Upper lobe of left lung (tissue), 6 donors: ENCODE measurements around the gene OPCML. TPM values are rescaled to one million over a fixed set of nuclear protein-coding genes. Genes with fewer than 3 reads are reported as not detected.

Experiments
- ATAC-seq, 2 donors: fragments of 200-7000 bp; cut with Tn5 transposase; one replicate each; pipeline ENCODE4 v1.9.1; 2022; ENCODE audit warnings: mild to moderate bottlenecking in 2 of 2, moderate library complexity in 2 of 2; ENCODE audit not compliant: low FRiP score in 2 of 2
- DNase-seq, 2 donors: peaks; one replicate each; pipeline ENCODE4 v3.0.0-alpha.2; 2019 to 2020
- H3K27ac ChIP-seq, 4 donors: fragments of 200-600 bp; sonication (generic); one replicate each; pipeline ENCODE4 v1.5.1; 2016 to 2019
- H3K27me3 ChIP-seq, 4 donors: fragments of 200-600 bp; sonication (generic); one replicate each; pipeline ENCODE4 v1.5.1; 2017 to 2019
- H3K36me3 ChIP-seq, 4 donors: fragments of 200-600 bp; sonication (generic); one replicate each; pipeline ENCODE4 v1.5.1; 2016 to 2019
- H3K4me1 ChIP-seq, 4 donors: fragments of 200-600 bp; sonication (generic); one replicate each; pipeline ENCODE4 v1.5.1; 2018 to 2019
- H3K4me3 ChIP-seq, 4 donors: fragments of 200-600 bp; sonication (generic); one replicate each; pipeline ENCODE4 v1.5.1; 2017 to 2019; ENCODE audit warnings: mild to moderate bottlenecking in 2 of 4, moderate library complexity in 1 of 4
- H3K9me3 ChIP-seq, 4 donors: fragments of 200-600 bp; sonication (generic); one replicate each; pipeline ENCODE4 v1.5.1; 2018 to 2019
- EP300 ChIP-seq, 4 donors: sonication (generic); formaldehyde crosslinking; IDR thresholded peaks; one replicate each; pipeline ENCODE4 v1.5.1; 2017; ENCODE audit warnings: antibody characterized with exemption in 4 of 4, control low read depth in 2 of 4
- POLR2A ChIP-seq, 4 donors: fragments of 450-650 bp; IDR thresholded peaks; one replicate each; pipeline ENCODE4 v1.5.1; 2016 to 2017; ENCODE audit warnings: antibody characterized with exemption in 4 of 4, mild to moderate bottlenecking in 2 of 4
- POLR2AphosphoS5 ChIP-seq, 2 donors: sonication (generic); formaldehyde crosslinking; IDR thresholded peaks; one replicate each; pipeline ENCODE4 v1.5.1; 2017; ENCODE audit warnings: antibody characterized with exemption in 2 of 2
- WGBS, 2 donors: methylation state at CpG; one replicate each; pipeline ENCODE4 v1.1.5; 2017 to 2018; 5-methylcytosine and 5-hydroxymethylcytosine counted together
- total RNA-seq, 6 donors: library from RNA; depleted of rRNA in 4 of 6; stranded (reverse); fragments of >200 nt in 4 of 6; gene quantifications; one replicate each; pipeline versions ENCODE4 v1.1.0 to v1.2.1, GENCODE V29; 2016 to 2021
- TF ChIP-seq, protein P1 (sequence below), 6 experiments: fragments of 450-650 bp in 4 of 6; fragments of 200-600 bp in 2 of 6; sonication (generic) in 2 of 6; IDR thresholded peaks; one replicate each; pipeline ENCODE4 v1.5.1; 2016 to 2019; ENCODE audit warnings: antibody characterized with exemption in 6 of 6
- donor health status: DM: no; HTN: no; CAD: no; lungs with moderate emphysema.
- donor health status: DM: no; HTN: yes; CAD: no; lungs with severe emphysema.

OPCML gene
- total RNA-seq, 6 donors from 2014 or later, result 0.10 TPM; not detected in 5

DNA sequence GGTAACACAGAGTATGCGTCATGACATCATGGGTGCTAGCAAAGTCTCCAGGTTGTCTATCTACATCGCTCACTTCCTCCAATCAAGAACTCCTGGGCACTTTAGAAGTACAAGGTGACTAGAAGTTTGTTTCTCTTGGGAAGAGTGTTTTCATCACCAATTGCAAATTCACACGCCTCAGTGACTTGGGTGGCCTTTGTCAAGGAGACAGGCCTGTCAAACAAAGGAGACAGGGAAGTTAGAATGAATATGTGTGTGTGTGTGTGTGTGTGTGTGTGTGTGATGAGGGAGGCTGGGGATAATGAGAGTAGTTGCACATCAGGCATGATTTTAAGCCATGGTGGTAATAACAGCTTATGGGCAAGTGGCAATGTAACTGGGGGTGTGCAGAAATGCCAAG, 953.2 kb downstream of the OPCML start:
- Histone ChIP-seq H3K9me3 (no peaks in the 10 kb centered on the region), H3K27ac (no peak overlapping the region), H3K4me1 (no peaks in the 10 kb centered on the region), H3K36me3 (no peaks in the 10 kb centered on the region), H3K27me3 (no peaks in the 10 kb centered on the region), H3K4me3 (no peak overlapping the region)
- DNase-seq (no peak), ATAC-seq (no peak)
- WGBS, 2 donors, result 86 to 88% methylated on average over 3 of the region's 3 CpGs
- TF ChIP-seq, protein P1, sequence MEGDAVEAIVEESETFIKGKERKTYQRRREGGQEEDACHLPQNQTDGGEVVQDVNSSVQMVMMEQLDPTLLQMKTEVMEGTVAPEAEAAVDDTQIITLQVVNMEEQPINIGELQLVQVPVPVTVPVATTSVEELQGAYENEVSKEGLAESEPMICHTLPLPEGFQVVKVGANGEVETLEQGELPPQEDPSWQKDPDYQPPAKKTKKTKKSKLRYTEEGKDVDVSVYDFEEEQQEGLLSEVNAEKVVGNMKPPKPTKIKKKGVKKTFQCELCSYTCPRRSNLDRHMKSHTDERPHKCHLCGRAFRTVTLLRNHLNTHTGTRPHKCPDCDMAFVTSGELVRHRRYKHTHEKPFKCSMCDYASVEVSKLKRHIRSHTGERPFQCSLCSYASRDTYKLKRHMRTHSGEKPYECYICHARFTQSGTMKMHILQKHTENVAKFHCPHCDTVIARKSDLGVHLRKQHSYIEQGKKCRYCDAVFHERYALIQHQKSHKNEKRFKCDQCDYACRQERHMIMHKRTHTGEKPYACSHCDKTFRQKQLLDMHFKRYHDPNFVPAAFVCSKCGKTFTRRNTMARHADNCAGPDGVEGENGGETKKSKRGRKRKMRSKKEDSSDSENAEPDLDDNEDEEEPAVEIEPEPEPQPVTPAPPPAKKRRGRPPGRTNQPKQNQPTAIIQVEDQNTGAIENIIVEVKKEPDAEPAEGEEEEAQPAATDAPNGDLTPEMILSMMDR (IDR thresholded peaks at IDR 0.05), result no peak
- TF ChIP-seq POLR2AphosphoS5 (IDR thresholded peaks at IDR 0.05), result no peak

DNA sequence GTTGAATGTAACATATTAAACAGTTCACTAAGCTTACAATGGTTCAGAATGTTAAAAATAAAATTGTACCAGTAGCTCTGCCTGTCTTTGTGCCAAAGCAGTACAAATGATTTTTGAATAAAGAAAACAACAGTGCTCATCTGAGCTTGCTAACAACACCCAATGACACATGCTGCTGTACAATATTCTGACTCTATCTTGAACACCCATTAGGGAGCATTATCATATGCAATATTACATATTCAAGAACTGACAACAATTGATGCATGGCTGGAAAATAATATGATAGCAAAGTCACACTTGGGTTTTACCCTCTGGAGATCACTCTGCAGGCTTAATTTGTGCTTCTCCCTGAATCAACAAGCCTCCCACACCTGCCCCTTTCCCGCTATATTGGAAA, 953.7 kb downstream of the OPCML start:
- ATAC-seq (no peak), DNase-seq (no peak)
- no peak overlapping the region for H3K4me3 ChIP-seq
- no peaks in the 10 kb centered on the region for H3K9me3 ChIP-seq
- no peaks in the 10 kb centered on the region for H3K36me3 ChIP-seq
- WGBS, 2 donors, result 88 to 98% methylated on average over 1 of the region's 1 CpG
- H3K4me1 ChIP-seq, result no peaks in the 10 kb centered on the region
- no peak overlapping the region for H3K27ac ChIP-seq
- TF ChIP-seq POLR2A (IDR thresholded peaks at IDR 0.05) (no peak), EP300 (IDR thresholded peaks at IDR 0.05) (no peak), POLR2AphosphoS5 (IDR thresholded peaks at IDR 0.05) (no peak)
- TF ChIP-seq, protein P1 (IDR thresholded peaks at IDR 0.05), result no peak
- no peaks in the 10 kb centered on the region for H3K27me3 ChIP-seq

DNA sequence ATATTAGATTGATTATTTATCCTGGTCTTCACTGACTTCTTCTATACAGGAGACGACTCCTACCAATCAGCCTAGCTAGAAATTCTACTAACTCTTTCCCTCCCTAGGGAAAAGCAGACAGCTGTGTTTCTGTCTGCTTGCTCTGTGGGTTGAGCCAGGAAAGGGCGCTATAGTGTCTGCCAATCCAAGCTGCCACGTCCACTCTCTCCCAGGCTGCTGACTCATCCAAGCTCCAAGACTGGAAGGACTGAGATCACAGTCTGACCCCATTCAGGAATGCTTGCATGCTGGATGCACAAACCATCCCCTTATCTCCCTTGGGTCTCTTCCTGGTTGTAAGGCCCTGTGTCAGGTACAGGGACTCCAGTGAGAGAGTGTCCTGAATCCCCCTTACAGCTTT, 955.6 kb downstream of the OPCML start:
- Histone ChIP-seq H3K27me3 (no peaks in the 10 kb centered on the region), H3K4me1 (no peaks in the 10 kb centered on the region), H3K4me3 (no peak overlapping the region), H3K36me3 (no peaks in the 10 kb centered on the region), H3K9me3 (peaks cover 0 to 5% (median 0%) of the 10 kb centered on the region in 4 donors), H3K27ac (no peak overlapping the region)
- 78 to 80% methylated on average over 3 of the region's 3 CpGs for WGBS, 2 donors
- no peak for ATAC-seq
- DNase-seq, result no peak
- no peak for TF ChIP-seq EP300 (IDR thresholded peaks at IDR 0.05)
- no peak for TF ChIP-seq POLR2A (IDR thresholded peaks at IDR 0.05)
- no peak for TF ChIP-seq POLR2AphosphoS5 (IDR thresholded peaks at IDR 0.05)
- TF ChIP-seq, protein P1 (IDR thresholded peaks at IDR 0.05), result no peak

DNA sequence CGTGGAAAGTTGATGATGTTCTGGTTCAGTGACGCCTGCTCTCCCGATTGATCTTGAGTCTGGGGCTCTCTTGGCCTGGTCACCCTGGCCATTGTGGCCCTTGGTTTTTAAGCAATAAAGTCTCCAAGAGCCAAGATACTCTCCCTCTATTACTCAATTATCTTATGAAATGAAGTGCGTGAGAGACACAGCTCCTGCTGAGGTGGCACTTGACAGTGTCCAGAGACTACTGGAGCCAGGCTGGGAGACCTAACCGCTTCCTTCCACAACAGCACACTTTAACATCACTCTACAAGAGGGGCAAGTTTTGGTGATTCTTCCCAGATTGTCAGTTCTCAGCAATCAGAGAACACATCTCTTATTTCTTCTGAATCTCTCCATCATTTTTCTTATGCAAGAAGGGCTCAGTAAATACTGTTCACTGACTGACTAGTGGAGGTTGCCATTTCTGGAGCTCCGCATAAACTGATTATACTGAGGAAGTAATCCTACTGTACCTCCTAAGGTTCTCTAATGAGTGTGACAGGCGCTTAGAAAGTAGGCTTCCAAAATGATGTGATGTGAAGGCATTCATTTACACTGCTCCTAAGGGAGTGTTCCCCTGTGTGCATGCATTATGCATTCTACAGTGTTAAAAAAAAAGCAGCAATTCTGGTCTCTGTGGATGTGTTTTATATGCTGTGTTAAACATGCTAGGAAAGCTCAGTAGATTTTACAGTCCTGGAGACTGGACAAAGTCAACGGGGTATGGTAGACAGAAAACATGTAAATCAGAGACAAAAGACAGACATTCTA, 968.0 kb downstream of the OPCML start:
- H3K4me3 ChIP-seq, result no peak overlapping the region
- TF ChIP-seq POLR2AphosphoS5 (IDR thresholded peaks at IDR 0.05) (no peak), POLR2A (IDR thresholded peaks at IDR 0.05) (no peak), EP300 (IDR thresholded peaks at IDR 0.05) (no peak)
- TF ChIP-seq, protein P1 (IDR thresholded peaks at IDR 0.05), result no peak
- WGBS, 2 donors, result 85 to 87% methylated on average over 8 of the region's 8 CpGs
- H3K36me3 ChIP-seq, result no peaks in the 10 kb centered on the region
- peaks cover 0 to 8% (median 0%) of the 10 kb centered on the region in 4 donors for H3K4me1 ChIP-seq
- ATAC-seq (peak in 1 of 2 donors; percentile 12), DNase-seq (no peak)
- no peaks in the 10 kb centered on the region for H3K27me3 ChIP-seq
- peaks cover 0 to 6% (median 0%) of the 10 kb centered on the region in 4 donors for H3K9me3 ChIP-seq
- H3K27ac ChIP-seq, result no peak overlapping the region

DNA sequence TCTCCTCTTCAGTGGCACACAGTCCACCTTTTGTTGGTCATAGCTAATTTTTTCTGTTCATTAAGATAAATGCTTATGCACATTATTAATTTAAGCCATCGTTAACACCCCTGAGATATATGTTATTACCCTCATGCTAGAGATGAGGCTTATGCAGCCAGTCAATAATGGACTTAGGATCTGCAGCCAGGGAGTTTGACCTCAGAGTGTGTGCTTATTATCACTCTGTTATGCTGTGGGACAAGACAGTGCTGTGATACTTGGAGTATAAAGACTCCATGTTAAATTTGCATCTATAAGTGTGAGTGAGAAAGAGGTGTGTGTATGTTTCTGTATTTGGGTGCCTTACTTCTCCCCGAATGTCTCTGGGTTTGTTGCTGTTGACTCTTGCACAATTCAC, 969.3 kb downstream of the OPCML start:
- TF ChIP-seq EP300 (IDR thresholded peaks at IDR 0.05), result no peak
- no peak for TF ChIP-seq POLR2A (IDR thresholded peaks at IDR 0.05)
- no peak for TF ChIP-seq POLR2AphosphoS5 (IDR thresholded peaks at IDR 0.05)
- TF ChIP-seq, protein P1 (IDR thresholded peaks at IDR 0.05), result no peak
- no peaks in the 10 kb centered on the region for H3K9me3 ChIP-seq
- no peak for ATAC-seq
- peaks cover 0 to 8% (median 0%) of the 10 kb centered on the region in 4 donors for H3K4me1 ChIP-seq
- no peak overlapping the region for H3K27ac ChIP-seq
- H3K27me3 ChIP-seq, result no peaks in the 10 kb centered on the region
- no peak for DNase-seq
- no peaks in the 10 kb centered on the region for H3K36me3 ChIP-seq
- 69 to 84% methylated on average over 2 of the region's 2 CpGs for WGBS, 2 donors
- H3K4me3 ChIP-seq, result no peak overlapping the region
